ENCODE results near the gene ISG15.
A peak's percentile ranks its signal among the peaks of the same experiment; 100 is the strongest.
"Not testable (repeated sequence)": the region's sequence is repeated elsewhere in the genome, so short reads cannot be mapped to it uniquely, and the experiment has no call there.

The ISG15 gene

DNA sequence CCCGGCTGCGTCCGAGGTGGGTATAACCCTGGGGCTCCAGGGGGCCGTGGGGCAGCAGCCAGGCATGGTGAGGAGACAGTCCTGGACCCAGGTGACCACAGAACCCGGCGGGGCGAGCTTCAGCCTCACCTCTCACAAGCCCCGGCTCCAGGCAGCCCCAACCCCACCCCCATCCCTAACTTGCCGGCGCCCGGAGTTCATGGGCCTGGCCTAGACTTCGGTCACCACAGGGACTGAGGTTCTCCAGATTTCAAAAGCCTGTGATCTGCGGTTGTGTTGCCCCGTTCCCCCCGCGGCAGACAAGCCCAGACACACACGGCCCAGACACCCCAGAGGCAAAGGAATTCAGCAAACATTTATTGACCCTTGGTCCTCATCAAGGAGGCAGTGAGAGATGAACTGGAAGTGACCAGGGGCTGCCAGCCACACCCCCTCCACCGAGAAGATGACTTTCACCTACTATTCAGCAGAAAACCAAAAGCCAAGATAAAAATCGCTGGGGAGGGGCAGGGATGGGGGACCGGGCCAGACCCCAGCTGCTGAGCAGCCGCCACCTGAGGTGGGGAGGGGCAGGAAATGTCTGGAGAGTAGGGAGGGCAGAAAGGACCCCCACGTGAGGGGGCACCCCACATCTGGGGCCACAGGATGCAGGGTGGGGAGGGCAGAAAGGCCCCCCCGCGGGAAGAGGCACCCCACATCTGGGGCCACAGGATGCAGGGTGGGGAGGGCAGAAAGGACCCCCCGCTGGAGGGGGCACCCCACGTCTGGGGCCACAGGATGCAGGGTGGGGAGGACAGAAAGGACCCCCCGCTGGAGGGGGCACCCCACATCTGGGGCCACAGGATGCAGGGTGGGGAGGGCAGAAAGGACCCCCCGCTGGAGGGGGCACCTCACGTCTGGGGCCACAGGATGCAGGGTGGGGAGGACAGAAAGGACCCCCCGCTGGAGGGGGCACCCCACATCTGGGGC is 17.3 kb upstream of the ISG15 start:
- DNase-seq = no peak

DNA sequence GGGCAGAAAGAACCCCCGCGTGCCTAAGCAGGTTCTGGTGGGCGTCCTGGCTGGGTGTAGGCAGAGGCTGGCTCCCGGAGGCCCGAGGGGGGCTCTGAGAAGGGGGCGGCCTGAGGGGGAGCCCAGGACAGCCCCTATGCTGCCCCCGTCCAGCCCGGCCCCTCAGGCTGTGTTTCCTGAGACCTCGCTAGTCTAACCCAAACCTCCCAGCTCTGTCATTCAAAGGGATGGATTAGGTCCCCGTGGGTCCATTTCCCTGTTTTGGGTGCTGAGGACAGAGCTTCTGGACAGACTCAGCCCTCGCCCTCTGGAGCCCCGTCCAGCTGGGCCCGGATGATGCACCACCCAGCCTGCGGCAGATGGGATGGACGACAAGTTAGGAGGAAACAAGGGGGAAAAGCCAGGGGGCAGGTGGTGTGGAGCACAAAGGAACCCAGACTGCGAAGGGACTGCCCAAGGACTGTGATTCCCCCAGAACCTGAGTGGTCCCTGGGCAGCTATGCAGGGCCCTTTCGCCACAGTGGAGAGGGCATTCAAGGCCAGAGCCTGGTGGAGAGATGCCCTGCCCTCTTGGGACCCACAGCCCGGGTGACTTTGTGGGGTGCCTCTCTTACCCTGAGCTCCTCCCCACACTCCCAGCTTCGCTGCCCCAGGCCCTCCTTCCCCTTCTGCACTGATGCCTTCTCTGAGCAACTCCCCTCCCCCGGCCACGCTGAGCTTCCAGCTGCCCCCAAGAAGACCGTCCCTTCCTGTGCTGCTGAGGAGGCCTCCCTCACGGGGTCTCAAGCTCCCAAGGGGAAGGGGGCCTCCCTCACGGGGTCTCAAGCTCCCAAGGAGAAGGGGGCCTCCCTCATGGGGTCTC is 16.2 kb upstream of the ISG15 start:
- no peak for DNase-seq

DNA sequence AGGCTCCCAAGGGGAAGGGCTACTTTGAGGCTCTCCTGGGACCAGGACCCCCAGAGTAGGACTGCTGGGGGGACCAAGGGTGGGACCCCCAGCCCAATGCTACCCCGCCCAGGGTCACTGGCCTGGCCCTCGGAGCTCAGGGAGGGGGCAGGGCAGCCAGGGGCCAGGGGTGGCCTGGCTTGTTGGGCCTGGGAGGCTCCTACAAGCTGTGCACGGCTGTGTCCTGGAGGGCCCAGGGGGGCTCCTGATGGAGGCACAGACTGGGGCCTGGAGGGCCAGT is 15.6 kb upstream of the ISG15 start:
- no peak for DNase-seq

GRCh38 chr1:997993-998744 is 15.1 kb upstream of the ISG15 start:
- no peak for DNase-seq

DNA sequence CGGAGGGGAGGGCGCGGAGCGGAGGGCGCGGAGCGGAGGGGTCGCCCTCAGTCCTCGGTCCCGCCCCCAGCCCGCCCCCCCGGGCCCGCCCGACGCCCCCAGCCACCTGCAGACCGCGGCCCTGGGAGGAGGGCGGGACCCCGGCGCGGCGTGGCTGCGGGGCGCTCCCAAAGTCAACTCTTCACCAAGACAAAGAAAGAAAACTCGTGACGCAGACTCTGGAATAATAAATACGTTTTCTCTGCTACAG is 14.6 kb upstream of the ISG15 start:
- no peak for DNase-seq

- no peak for DNase-seq
Observed at GRCh38 chr1:998995-999724, 14.1 kb upstream of the ISG15 start.

- peak; percentile 84 for DNase-seq
Observed at GRCh38 chr1:999725-1000356, 13.5 kb upstream of the ISG15 start, which contains the start of gene HES4. HES4 (minus strand) TSS chr1:1000097; CDS start chr1:999973, 124 bp downstream.

DNA sequence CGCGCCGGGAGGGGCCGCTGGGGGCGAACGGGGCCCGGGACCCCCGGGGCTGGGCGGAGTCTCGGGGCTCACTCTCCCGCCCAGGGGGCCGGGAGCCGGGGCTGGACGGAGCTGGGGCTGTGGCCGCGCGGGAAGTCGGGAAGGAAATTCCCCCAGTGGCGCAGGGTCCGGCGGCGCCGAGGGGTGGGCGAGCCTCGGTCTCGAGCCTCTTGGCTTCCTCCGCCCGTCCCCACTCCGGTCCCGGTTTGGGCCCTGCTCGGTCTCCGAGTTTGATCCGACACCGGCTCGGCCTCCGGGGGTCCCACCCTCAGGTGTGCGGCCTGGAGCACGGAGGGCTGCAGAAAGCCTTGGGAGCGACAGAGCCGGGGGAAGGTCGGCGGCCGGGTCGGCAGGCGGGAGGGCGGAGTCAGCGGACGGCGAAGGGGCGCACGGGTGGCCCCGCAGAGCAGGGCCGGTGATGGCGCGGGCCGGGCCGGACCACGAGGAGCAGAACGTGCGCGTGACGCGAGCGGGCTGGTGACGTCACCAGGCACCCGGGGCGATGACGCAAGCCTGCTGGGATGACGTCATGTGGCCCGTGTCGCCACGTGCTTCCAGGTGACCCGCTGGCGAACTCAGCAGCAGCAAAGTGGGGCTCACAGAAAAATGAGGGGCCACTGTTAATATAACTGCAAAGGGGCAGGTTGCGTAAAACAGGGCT is 12.8 kb upstream of the ISG15 start:
- DNase-seq = peak; percentile 88

GRCh38 chr1:1001057-1001783 is 12.1 kb upstream of the ISG15 start:
- DNase-seq = no peak

DNA sequence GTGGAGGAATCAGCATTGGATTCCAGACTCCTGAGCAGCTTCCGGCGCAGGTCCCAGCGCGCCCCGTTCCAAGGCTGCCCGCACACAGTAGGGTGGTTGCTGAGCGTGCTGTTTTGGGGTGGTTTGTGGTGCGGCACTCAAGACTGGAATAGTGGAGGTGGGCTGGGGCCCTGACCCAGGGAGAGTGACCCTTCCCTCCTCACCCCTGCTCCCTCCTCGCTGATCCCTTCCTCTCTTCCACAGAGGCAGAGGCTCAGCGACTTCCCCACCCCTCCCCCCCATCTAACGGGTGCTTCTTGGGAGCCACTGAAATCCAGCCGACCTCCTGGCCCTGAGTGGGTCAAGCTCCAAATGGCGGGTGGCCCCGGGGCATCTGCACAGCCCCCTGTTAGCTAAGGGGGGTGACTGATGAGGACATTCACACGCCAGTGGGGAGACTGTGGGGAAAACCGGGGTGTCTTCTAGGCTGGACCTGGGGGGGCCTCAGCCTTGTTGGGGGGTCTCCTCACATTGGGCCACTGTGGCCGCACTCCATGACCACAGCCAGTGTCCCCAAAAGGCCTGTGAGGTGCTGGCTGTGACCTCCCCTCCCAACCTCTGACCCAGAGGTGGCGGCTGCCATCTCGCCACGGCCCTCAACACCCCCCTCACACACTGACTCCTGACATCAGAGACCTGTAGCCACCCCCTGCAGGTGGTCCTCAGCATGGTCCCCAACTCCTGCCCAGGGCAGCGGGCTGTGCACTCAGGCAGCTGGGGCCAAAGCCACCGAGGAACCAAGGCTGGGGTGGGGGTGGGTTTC is 9.5 kb upstream of the ISG15 start:
- DNase-seq = no peak

DNA sequence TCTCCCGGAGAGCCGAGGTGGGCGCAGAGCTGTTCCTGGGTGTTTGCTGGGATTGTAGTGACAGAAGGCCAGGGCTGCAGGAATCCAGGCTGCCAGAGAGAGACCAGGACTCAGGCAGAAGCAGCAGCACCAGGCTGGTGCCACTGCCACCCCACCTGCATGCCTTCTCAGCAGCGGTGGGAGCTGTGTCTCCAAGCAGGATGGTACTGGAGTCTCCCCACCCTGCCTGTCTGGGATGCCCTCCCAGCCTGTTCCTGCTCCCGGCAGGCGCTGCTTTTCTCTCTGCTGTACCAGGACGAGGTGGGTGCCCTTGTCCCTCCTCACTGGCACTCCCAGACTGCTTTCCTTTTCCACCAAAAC is 8.9 kb upstream of the ISG15 start:
- no peak for DNase-seq

DNA sequence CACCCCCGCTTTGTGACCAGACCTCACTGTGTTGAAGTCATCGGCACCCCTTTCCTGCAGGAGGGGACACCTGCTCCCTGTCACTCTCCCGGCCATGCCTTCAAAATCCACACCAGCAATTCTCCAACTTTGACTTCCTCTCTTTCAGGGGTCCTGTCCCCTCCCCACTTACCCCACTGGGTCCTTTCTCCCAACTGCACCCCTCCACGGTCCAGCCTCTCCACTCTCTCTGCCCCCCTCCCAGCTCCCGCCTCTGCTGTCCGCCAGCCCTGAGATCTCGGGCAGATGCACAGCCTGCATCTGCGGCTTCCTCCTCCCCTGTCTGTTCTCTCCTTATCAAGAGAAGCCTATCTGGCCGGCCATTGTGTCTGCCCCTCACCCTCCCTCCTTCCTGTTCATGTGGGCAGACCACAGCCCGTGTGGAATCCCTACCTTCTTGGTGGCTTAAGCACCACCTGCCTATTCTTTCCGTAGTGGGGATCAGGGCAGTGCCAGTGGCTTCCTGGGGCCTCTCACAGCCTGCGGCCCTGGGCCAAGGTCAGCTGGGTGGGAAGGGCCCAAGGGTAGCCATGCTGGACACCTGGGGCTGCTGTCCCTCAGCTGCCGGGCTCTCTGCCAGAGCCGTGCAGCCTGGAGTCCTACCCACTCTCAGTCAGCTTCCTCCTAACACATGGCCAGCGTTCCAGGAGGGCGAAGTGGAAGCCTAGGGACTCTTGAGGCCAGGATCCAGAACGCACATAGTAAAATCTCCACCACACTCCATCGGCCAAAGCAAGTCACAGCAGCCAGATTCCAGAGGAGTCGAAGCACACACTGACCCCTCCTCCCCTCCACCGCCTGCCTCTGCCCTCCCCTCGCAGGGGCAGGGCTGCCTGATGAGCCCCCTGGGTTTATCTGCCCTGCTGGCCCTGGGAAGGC is 8.3 kb upstream of the ISG15 start:
- DNase-seq = no peak

- DNase-seq = no peak
Observed at GRCh38 chr1:1005774-1006304, 7.5 kb upstream of the ISG15 start.

- DNase-seq = no peak
Observed at GRCh38 chr1:1006305-1007159, 6.8 kb upstream of the ISG15 start.

DNA sequence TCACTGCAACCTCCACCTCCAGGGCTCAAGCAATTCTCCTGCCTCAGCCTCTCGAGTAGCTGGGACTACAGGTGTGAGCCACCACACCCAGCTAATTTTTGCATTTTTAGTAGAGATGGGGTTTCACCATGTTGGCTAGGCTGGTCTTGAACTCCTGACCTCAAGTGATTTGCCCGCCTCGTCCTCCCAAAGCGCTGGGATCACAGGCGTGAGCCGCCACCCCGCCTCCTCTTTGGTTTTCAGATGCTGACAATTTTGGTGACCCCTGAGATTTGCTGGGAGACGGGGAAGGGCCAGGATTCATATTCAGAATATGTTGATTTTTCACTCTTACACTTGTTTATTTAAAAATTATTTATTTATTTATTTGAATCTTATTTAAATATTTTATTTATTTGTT is 3.2 kb upstream of the ISG15 start:
- DNase-seq = not testable (repeated sequence)

GRCh38 chr1:1011396-1011949 is 1.8 kb upstream of the ISG15 start:
- no peak for DNase-seq

- DNase-seq = not testable (repeated sequence)
Observed at GRCh38 chr1:1012736-1013104, 577 bp upstream of the ISG15 start.
